ENCODE measurements around the gene MERTK. TPM values are rescaled to one million over a fixed set of nuclear protein-coding genes. Genes with fewer than 3 reads are reported as not detected.

MERTK gene
- total and polyA plus RNA-seq, 10 of the 15 experiments (the other 5 are each of a cell fraction or from before 2014, with no cell fraction given), result 0.13 to 30.6 (median 0.50) TPM

DNA sequence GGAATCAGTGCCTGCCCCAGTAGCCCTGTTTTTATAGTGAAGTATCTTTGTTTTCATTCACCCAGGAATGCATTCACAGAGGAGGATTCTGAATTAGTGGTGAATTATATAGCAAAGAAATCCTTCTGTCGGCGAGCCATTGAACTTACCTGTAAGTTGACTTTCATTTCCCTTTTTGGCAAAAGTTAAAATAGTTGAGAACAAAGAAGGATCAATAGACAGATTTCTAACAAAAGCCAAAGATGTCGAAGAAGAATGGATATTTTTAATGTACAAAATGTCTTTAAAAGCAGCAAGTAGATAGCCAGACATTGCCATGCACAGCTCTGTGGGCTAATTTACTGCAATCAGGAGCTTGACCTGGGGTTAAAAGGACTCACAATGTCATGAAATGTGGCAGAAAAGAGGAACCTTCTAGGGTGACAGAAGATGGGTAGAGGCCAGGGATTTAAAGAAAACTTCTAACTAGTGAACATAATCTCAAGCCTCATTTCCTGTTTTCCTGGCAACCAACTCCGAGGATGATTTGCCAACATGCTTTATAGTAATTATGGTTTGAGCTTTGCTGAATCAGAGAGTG is 102.8 kb downstream of the MERTK start (continued):
- TF ChIP-seq, protein P1, sequence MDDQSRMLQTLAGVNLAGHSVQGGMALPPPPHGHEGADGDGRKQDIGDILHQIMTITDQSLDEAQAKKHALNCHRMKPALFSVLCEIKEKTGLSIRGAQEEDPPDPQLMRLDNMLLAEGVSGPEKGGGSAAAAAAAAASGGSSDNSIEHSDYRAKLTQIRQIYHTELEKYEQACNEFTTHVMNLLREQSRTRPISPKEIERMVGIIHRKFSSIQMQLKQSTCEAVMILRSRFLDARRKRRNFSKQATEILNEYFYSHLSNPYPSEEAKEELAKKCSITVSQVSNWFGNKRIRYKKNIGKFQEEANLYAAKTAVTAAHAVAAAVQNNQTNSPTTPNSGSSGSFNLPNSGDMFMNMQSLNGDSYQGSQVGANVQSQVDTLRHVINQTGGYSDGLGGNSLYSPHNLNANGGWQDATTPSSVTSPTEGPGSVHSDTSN (IDR thresholded peaks at IDR 0.05; ENCODE audit: insufficient replicate concordance, low read depth, low read length), result no peak
- TF ChIP-seq, protein P2, sequence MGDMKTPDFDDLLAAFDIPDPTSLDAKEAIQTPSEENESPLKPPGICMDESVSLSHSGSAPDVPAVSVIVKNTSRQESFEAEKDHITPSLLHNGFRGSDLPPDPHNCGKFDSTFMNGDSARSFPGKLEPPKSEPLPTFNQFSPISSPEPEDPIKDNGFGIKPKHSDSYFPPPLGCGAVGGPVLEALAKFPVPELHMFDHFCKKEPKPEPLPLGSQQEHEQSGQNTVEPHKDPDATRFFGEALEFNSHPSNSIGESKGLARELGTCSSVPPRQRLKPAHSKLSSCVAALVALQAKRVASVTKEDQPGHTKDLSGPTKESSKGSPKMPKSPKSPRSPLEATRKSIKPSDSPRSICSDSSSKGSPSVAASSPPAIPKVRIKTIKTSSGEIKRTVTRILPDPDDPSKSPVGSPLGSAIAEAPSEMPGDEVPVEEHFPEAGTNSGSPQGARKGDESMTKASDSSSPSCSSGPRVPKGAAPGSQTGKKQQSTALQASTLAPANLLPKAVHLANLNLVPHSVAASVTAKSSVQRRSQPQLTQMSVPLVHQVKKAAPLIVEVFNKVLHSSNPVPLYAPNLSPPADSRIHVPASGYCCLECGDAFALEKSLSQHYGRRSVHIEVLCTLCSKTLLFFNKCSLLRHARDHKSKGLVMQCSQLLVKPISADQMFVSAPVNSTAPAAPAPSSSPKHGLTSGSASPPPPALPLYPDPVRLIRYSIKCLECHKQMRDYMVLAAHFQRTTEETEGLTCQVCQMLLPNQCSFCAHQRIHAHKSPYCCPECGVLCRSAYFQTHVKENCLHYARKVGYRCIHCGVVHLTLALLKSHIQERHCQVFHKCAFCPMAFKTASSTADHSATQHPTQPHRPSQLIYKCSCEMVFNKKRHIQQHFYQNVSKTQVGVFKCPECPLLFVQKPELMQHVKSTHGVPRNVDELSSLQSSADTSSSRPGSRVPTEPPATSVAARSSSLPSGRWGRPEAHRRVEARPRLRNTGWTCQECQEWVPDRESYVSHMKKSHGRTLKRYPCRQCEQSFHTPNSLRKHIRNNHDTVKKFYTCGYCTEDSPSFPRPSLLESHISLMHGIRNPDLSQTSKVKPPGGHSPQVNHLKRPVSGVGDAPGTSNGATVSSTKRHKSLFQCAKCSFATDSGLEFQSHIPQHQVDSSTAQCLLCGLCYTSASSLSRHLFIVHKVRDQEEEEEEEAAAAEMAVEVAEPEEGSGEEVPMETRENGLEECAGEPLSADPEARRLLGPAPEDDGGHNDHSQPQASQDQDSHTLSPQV (IDR thresholded peaks at IDR 0.05), result no peak
- no peak for TF ChIP-seq CBFB (IDR thresholded peaks at IDR 0.05; ENCODE audit: low read depth)
- no peak for TF ChIP-seq MXI1 (IDR thresholded peaks at IDR 0.05; ENCODE audit: low read depth, low read length)
- TF ChIP-seq, protein P3, sequence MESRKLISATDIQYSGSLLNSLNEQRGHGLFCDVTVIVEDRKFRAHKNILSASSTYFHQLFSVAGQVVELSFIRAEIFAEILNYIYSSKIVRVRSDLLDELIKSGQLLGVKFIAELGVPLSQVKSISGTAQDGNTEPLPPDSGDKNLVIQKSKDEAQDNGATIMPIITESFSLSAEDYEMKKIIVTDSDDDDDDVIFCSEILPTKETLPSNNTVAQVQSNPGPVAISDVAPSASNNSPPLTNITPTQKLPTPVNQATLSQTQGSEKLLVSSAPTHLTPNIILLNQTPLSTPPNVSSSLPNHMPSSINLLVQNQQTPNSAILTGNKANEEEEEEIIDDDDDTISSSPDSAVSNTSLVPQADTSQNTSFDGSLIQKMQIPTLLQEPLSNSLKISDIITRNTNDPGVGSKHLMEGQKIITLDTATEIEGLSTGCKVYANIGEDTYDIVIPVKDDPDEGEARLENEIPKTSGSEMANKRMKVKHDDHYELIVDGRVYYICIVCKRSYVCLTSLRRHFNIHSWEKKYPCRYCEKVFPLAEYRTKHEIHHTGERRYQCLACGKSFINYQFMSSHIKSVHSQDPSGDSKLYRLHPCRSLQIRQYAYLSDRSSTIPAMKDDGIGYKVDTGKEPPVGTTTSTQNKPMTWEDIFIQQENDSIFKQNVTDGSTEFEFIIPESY (IDR thresholded peaks at IDR 0.05), result no peak
- no peak for TF ChIP-seq IRF4 (IDR thresholded peaks at IDR 0.05; ENCODE audit: low read depth, low read length)
- TF ChIP-seq TBL1XR1 (IDR thresholded peaks at IDR 0.05; ENCODE audit: low read depth, low read length), result no peak
- TF ChIP-seq BHLHE40 (IDR thresholded peaks at IDR 0.05; ENCODE audit: borderline replicate concordance in 1 of 2, low read depth in 2 of 2, low read length in 1 of 2), result no peak
- no peak for TF ChIP-seq JUND (IDR thresholded peaks at IDR 0.05; ENCODE audit: low read depth, low read length)
- TF ChIP-seq GABPA (IDR thresholded peaks at IDR 0.05; ENCODE audit: low read depth), result no peak
- TF ChIP-seq MTA3 (IDR thresholded peaks at IDR 0.05; ENCODE audit: borderline replicate concordance, low read length), result no peak
- TF ChIP-seq, protein P4, sequence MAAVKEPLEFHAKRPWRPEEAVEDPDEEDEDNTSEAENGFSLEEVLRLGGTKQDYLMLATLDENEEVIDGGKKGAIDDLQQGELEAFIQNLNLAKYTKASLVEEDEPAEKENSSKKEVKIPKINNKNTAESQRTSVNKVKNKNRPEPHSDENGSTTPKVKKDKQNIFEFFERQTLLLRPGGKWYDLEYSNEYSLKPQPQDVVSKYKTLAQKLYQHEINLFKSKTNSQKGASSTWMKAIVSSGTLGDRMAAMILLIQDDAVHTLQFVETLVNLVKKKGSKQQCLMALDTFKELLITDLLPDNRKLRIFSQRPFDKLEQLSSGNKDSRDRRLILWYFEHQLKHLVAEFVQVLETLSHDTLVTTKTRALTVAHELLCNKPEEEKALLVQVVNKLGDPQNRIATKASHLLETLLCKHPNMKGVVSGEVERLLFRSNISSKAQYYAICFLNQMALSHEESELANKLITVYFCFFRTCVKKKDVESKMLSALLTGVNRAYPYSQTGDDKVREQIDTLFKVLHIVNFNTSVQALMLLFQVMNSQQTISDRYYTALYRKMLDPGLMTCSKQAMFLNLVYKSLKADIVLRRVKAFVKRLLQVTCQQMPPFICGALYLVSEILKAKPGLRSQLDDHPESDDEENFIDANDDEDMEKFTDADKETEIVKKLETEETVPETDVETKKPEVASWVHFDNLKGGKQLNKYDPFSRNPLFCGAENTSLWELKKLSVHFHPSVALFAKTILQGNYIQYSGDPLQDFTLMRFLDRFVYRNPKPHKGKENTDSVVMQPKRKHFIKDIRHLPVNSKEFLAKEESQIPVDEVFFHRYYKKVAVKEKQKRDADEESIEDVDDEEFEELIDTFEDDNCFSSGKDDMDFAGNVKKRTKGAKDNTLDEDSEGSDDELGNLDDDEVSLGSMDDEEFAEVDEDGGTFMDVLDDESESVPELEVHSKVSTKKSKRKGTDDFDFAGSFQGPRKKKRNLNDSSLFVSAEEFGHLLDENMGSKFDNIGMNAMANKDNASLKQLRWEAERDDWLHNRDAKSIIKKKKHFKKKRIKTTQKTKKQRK (IDR thresholded peaks at IDR 0.05; ENCODE audit: low read depth, low read length), result no peak
- TF ChIP-seq, protein P5, sequence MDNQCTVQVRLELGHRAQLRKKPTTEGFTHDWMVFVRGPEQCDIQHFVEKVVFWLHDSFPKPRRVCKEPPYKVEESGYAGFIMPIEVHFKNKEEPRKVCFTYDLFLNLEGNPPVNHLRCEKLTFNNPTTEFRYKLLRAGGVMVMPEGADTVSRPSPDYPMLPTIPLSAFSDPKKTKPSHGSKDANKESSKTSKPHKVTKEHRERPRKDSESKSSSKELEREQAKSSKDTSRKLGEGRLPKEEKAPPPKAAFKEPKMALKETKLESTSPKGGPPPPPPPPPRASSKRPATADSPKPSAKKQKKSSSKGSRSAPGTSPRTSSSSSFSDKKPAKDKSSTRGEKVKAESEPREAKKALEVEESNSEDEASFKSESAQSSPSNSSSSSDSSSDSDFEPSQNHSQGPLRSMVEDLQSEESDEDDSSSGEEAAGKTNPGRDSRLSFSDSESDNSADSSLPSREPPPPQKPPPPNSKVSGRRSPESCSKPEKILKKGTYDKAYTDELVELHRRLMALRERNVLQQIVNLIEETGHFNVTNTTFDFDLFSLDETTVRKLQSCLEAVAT (IDR thresholded peaks at IDR 0.05), result peak; percentile 88
- TF ChIP-seq TCF3 (IDR thresholded peaks at IDR 0.05; ENCODE audit: borderline replicate concordance, insufficient read depth, low read depth, low read length), result no peak
- no peak for TF ChIP-seq TCF12 (IDR thresholded peaks at IDR 0.05; ENCODE audit: low read depth, low read length)
- no peak for TF ChIP-seq BACH1 (IDR thresholded peaks at IDR 0.05; ENCODE audit: borderline replicate concordance)
- TF ChIP-seq RAD21 (IDR thresholded peaks at IDR 0.05; ENCODE audit: insufficient read depth, low read depth, low read length), result no peak
- TF ChIP-seq MYC (IDR thresholded peaks at IDR 0.05; ENCODE audit: insufficient read depth, insufficient read length, insufficient replicate concordance, low read length, severe bottlenecking), result no peak

Measured in GM12878 (cell line).